ENCODE measurements around the gene STAP2.

GRCh38 chr19:4324228-4324627 is 14.4 kb downstream of the STAP2 start:
- no peak for TF ChIP-seq REST (IDR thresholded peaks at IDR 0.05; ENCODE audit: borderline replicate concordance)
- no peak for TF ChIP-seq REST (CRISPR knock-in tag; IDR thresholded peaks at IDR 0.05; ENCODE audit: low read depth)
- no peak for TF ChIP-seq KDM5B (IDR thresholded peaks at IDR 0.05; ENCODE audit: insufficient replicate concordance, low read depth, low read length)
- TF ChIP-seq MAZ (CRISPR knock-in tag; conservative IDR thresholded peaks at IDR 0.05 in 1 of 2, IDR thresholded peaks at IDR 0.05 in 1 of 2), result no peak
- TF ChIP-seq ZNF77 (CRISPR knock-in tag; IDR thresholded peaks at IDR 0.05), result no peak
- no peak for TF ChIP-seq EZH2 (IDR thresholded peaks at IDR 0.05; ENCODE audit: borderline replicate concordance, low read depth, low read length)
- no peak for TF ChIP-seq HMG20A (CRISPR knock-in tag; conservative IDR thresholded peaks at IDR 0.05)
- TF ChIP-seq ZNF384 (IDR thresholded peaks at IDR 0.05; ENCODE audit: low read depth, low read length), result no peak
- TF ChIP-seq TOE1 (IDR thresholded peaks at IDR 0.05; ENCODE audit: borderline replicate concordance), result no peak
- TF ChIP-seq TOE1 (CRISPR knock-in tag; IDR thresholded peaks at IDR 0.05; ENCODE audit: borderline replicate concordance, low read depth), result no peak
